SK-N-MC (cell line): Measurements from ENCODE around the gene CTCFL.

Experiments
- EZH2 ChIP-seq: fragments of 200-600 bp; sonication (generic); IDR thresholded peaks from one replicate; pipeline ENCODE4 v1.6.1; 2017; ENCODE audit warnings: antibody characterized with exemption
- POLR2AphosphoS5 ChIP-seq: IDR thresholded peaks from 2 replicates; pipeline ENCODE4 v1.6.1; 2012; ENCODE audit warnings: mild to moderate bottlenecking, low read depth, low read length, borderline replicate concordance

GRCh38 chr20:57560554-57561355, 35.8 kb upstream of the CTCFL start, which contains the start of gene PCK1:
- no peak for TF ChIP-seq EZH2
- TF ChIP-seq POLR2AphosphoS5: no peak
